ENCODE results near the gene VCP. TPM values are rescaled to one million over a fixed set of nuclear protein-coding genes. Genes with fewer than 3 reads are reported as not detected.

Gene VCP
- total RNA-seq (2022) = 205 and 208 TPM in 2 replicates
- percentile 92 among the genes with signal in this experiment for Bru-seq, nascent RNA
- BruChase-seq, experiment 1, labeled RNA remaining after a 6-hour chase = percentile 97 among the genes with signal in this experiment
- percentile 95 among the genes with signal in this experiment for BruChase-seq, experiment 2, labeled RNA remaining after a 2-hour chase
- long read RNA-seq, full-length matches to known transcripts = 388 of 455 reads
- long read RNA-seq, partial matches to known transcripts = 10 of 455 reads
- long read RNA-seq, other reads (novel, unspliced or antisense) = 57 of 455 reads

- BruUV-seq (replicated peaks) = TSS peak; percentile 81
- H3K36me3 Mint-ChIP-seq (ENCODE audit: insufficient read depth, unreplicated experiment) = peaks cover 47% of the 10 kb centered on the region
- H3K27me3 Mint-ChIP-seq (ENCODE audit: unreplicated experiment) = no peaks in the 10 kb centered on the region
- TF ChIP-seq CTCF (IDR thresholded peaks at IDR 0.05; ENCODE audit: unreplicated experiment) = no peak
- intact Hi-C loops (cut with micrococcal nuclease; ENCODE audit: unreplicated experiment) = no loop called here
- peaks cover 19% of the 10 kb centered on the region for H3K4me1 Mint-ChIP-seq (ENCODE audit: low read depth, unreplicated experiment)
- H3K27ac Mint-ChIP-seq (ENCODE audit: unreplicated experiment) = peak within 1 kb of the TSS; percentile 96
- CTCF ChIA-PET = interaction anchor here (1.1 to 1.4 kb wide), 2 partner anchors 22 to 24 kb away, joined by 3 to 8 read pairs; partner anchors contain the start of gene PIGO
- no peaks in the 10 kb centered on the region for H3K9me3 Mint-ChIP-seq (ENCODE audit: low read depth, unreplicated experiment)
- peak; percentile 94 for DNase-seq
- peak within 1 kb of the TSS; percentile 83 for H3K4me3 Mint-ChIP-seq (ENCODE audit: low read depth, unreplicated experiment)
Measured at GRCh38 chr9:35072461-35073278, at the start of gene VCP. VCP (minus strand) TSS chr9:35072625; CDS start chr9:35072353, 272 bp downstream.

GRCh38 chr9:35116898-35117551, 44.6 kb upstream of the VCP start:
- BruUV-seq (replicated peaks) = no TSS peak
- Mint-ChIP-seq H3K27ac (ENCODE audit: unreplicated experiment) (peak overlapping the region; percentile 61), H3K27me3 (ENCODE audit: unreplicated experiment) (no peaks in the 10 kb centered on the region), H3K36me3 (ENCODE audit: insufficient read depth, unreplicated experiment) (peaks cover 40% of the 10 kb centered on the region), H3K9me3 (ENCODE audit: low read depth, unreplicated experiment) (peaks cover 2% of the 10 kb centered on the region), H3K4me1 (ENCODE audit: low read depth, unreplicated experiment) (peaks cover 26% of the 10 kb centered on the region), H3K4me3 (ENCODE audit: low read depth, unreplicated experiment) (peak overlapping the region; percentile 89)
- intact Hi-C loops (cut with micrococcal nuclease; ENCODE audit: unreplicated experiment) = loop anchor here (1.0 kb wide), 2 partner anchors 141 to 360 kb away; no protein-coding TSS in a partner anchor
- TF ChIP-seq CTCF (IDR thresholded peaks at IDR 0.05; ENCODE audit: unreplicated experiment) = peak; percentile 70
- CTCF ChIA-PET = interaction anchor here (0.9 to 2.4 kb wide), 5 partner anchors 45 to 360 kb away, joined by 3 to 34 read pairs (median 5); partner anchors contain the start of gene UNC13B
- peak; percentile 85 for DNase-seq

- Mint-ChIP-seq H3K27ac (ENCODE audit: unreplicated experiment) (peak overlapping the region; percentile 61), H3K9me3 (ENCODE audit: low read depth, unreplicated experiment) (peaks cover 2% of the 10 kb centered on the region), H3K27me3 (ENCODE audit: unreplicated experiment) (no peaks in the 10 kb centered on the region), H3K36me3 (ENCODE audit: insufficient read depth, unreplicated experiment) (peaks cover 45% of the 10 kb centered on the region), H3K4me1 (ENCODE audit: low read depth, unreplicated experiment) (peaks cover 30% of the 10 kb centered on the region), H3K4me3 (ENCODE audit: low read depth, unreplicated experiment) (peak overlapping the region; percentile 89)
- DNase-seq = no peak
- no peak for TF ChIP-seq CTCF (IDR thresholded peaks at IDR 0.05; ENCODE audit: unreplicated experiment)
- CTCF ChIA-PET = interaction anchor here (0.9 to 2.4 kb wide), 5 partner anchors 45 to 360 kb away, joined by 3 to 34 read pairs (median 5); partner anchors contain the start of gene UNC13B
- BruUV-seq (replicated peaks) = no TSS peak
- intact Hi-C loops (cut with micrococcal nuclease; ENCODE audit: unreplicated experiment) = loop anchor here (1.0 kb wide), 2 partner anchors 142 to 361 kb away; no protein-coding TSS in a partner anchor
Measured at GRCh38 chr9:35116539-35116897, 44.1 kb upstream of the VCP start.

All from Calu3 (cell line).